H1 (cell line): Measurements from ENCODE around the gene SPEF2.

Experiments used
- BCL11A ChIP-seq, 2 experiments: IDR thresholded peaks; one replicate each; pipeline ENCODE4 v1.6.1; 2011; ENCODE audit warnings: low read depth in 2 of 2, low read length in 2 of 2, mild to moderate bottlenecking in 2 of 2
- GTF2F1 ChIP-seq: IDR thresholded peaks from 2 replicates; pipeline ENCODE4 v1.6.1; 2012; ENCODE audit warnings: low read depth, low read length, improper control_type of control experiment, borderline replicate concordance
- SIN3A ChIP-seq, 2 experiments: IDR thresholded peaks in 1 of 2; conservative IDR thresholded peaks in 1 of 2; 2 replicates each; pipeline ENCODE4 v1.6.1; 2011 to 2012; ENCODE audit warnings: low read length in 2 of 2, improper control_type of control experiment in 1 of 2, low read depth in 1 of 2, mild to moderate bottlenecking in 1 of 2

GRCh38 chr5:35847491-35847890, 229.8 kb downstream of the SPEF2 start:
- no peak for TF ChIP-seq SIN3A (conservative IDR thresholded peaks at IDR 0.05 in 1 of 2, IDR thresholded peaks at IDR 0.05 in 1 of 2; ENCODE audit: low read depth in 1 of 2, low read length in 2 of 2)
- TF ChIP-seq GTF2F1: no peak
- no peak for TF ChIP-seq BCL11A (IDR thresholded peaks at IDR 0.05; ENCODE audit: low read depth in 2 of 2, low read length in 2 of 2)
